Naive B cell (primary cell): Measurements from ENCODE around the gene GABRB1. TPM values are rescaled to one million over a fixed set of nuclear protein-coding genes. Genes with fewer than 3 reads are reported as not detected.

Experiments used
- ATAC-seq, 2 donors: fragments of 150-1000 bp; cut with Tn5 transposase; 2 replicates each; pipeline ENCODE4 v1.10.0; 2021; ENCODE audit warnings: low read depth in 2 of 2, mild to moderate bottlenecking in 2 of 2, moderate library complexity in 2 of 2
- DNase-seq: peaks from one replicate; pipeline ENCODE4 v3.0.0; 2022
- H3K27ac Mint-ChIP-seq, 6 donors: one replicate each; pipeline ENCODE4 v1.8.0; 2020 to 2022; ENCODE audit warnings: mild to moderate bottlenecking in 6 of 6, mixed read lengths in 6 of 6, moderate library complexity in 5 of 6, inconsistent platforms in 2 of 6
- H3K27me3 Mint-ChIP-seq, 3 donors: one replicate each; pipeline ENCODE4 v1.8.0; 2021 to 2022; ENCODE audit warnings: mixed read lengths in 3 of 3, mild to moderate bottlenecking in 1 of 3
- H3K36me3 Mint-ChIP-seq, 2 donors: one replicate each; pipeline ENCODE4 v1.8.0; 2020 to 2022; ENCODE audit warnings: mixed read lengths in 2 of 2, inconsistent platforms in 1 of 2, mild to moderate bottlenecking in 1 of 2
- H3K4me1 Mint-ChIP-seq, 3 donors: one replicate each; pipeline ENCODE4 v1.8.0; 2020 to 2022; ENCODE audit warnings: mixed read lengths in 3 of 3, inconsistent platforms in 1 of 3, mild to moderate bottlenecking in 1 of 3, moderate library complexity in 1 of 3
- H3K4me3 Mint-ChIP-seq, 8 donors: one replicate each; pipeline ENCODE4 v1.8.0; 2020 to 2022; ENCODE audit warnings: mild to moderate bottlenecking in 8 of 8, mixed read lengths in 8 of 8, moderate library complexity in 8 of 8, inconsistent platforms in 2 of 8
- H3K9me3 Mint-ChIP-seq, 7 donors: one replicate each; pipeline ENCODE4 v1.8.0; 2020 to 2022; ENCODE audit warnings: mixed read lengths in 7 of 7, mild to moderate bottlenecking in 5 of 7, inconsistent platforms in 2 of 7, moderate library complexity in 1 of 7
- polyA plus RNA-seq, 6 donors: library from polyadenylated mRNA; unstranded; fragments of 300-500 nt; fragmentation: Illumina TruSeq; gene quantifications; one replicate each; pipeline ENCODE4 v1.2.3, GENCODE V29; 2021; ENCODE audit warnings: low read depth in 6 of 6

GABRB1 gene
- polyA plus RNA-seq, 6 donors from 2014 or later = not detected

- Mint-ChIP-seq H3K4me1 (no peaks in the 10 kb centered on the region), H3K27ac (no peak overlapping the region), H3K9me3 (peaks cover 0 to 2% (median 0%) of the 10 kb centered on the region in 7 donors), H3K4me3 (no peak overlapping the region), H3K27me3 (peaks cover 0 to 4% (median 0%) of the 10 kb centered on the region in 3 donors), H3K36me3 (no peaks in the 10 kb centered on the region)
- no peak for ATAC-seq
- DNase-seq = no peak
These were observed 124.6 kb downstream of the GABRB1 start for GRCh38 chr4:47155919-47156318.

GRCh38 chr4:47160095-47160494 lies 128.7 kb downstream of the GABRB1 start:
- Mint-ChIP-seq H3K36me3 (no peaks in the 10 kb centered on the region), H3K9me3 (peaks cover 0 to 10% (median 1%) of the 10 kb centered on the region in 7 donors), H3K27me3 (no peaks in the 10 kb centered on the region), H3K4me3 (no peak overlapping the region), H3K27ac (no peak overlapping the region), H3K4me1 (no peaks in the 10 kb centered on the region)
- DNase-seq (no peak), ATAC-seq (no peak)

GRCh38 chr4:47167081-47168035 lies 136.0 kb downstream of the GABRB1 start:
- ATAC-seq = no peak
- H3K9me3 Mint-ChIP-seq = peaks cover 2 to 21% (median 4%) of the 10 kb centered on the region in 7 donors
- H3K4me1 Mint-ChIP-seq = no peaks in the 10 kb centered on the region
- no peaks in the 10 kb centered on the region for H3K27me3 Mint-ChIP-seq
- no peak overlapping the region for H3K27ac Mint-ChIP-seq
- no peak overlapping the region for H3K4me3 Mint-ChIP-seq
- no peak for DNase-seq
- H3K36me3 Mint-ChIP-seq = no peaks in the 10 kb centered on the region

- no peaks in the 10 kb centered on the region for H3K36me3 Mint-ChIP-seq
- H3K4me1 Mint-ChIP-seq = no peaks in the 10 kb centered on the region
- no peak for DNase-seq
- H3K27me3 Mint-ChIP-seq = peaks cover 0 to 10% (median 4%) of the 10 kb centered on the region in 3 donors
- no peak overlapping the region for H3K27ac Mint-ChIP-seq
- no peak overlapping the region for H3K4me3 Mint-ChIP-seq
- H3K9me3 Mint-ChIP-seq = peaks cover 0 to 6% (median 0%) of the 10 kb centered on the region in 7 donors
- no peak for ATAC-seq
These were observed 152.7 kb downstream of the GABRB1 start for GRCh38 chr4:47184083-47184482.

- no peak overlapping the region for H3K27ac Mint-ChIP-seq
- peaks cover 0 to 10% (median 4%) of the 10 kb centered on the region in 3 donors for H3K27me3 Mint-ChIP-seq
- H3K4me1 Mint-ChIP-seq = no peaks in the 10 kb centered on the region
- H3K9me3 Mint-ChIP-seq = peaks cover 0 to 6% (median 0%) of the 10 kb centered on the region in 7 donors
- DNase-seq (no peak), ATAC-seq (no peak)
- H3K4me3 Mint-ChIP-seq = no peak overlapping the region
- no peaks in the 10 kb centered on the region for H3K36me3 Mint-ChIP-seq
These were observed 154.4 kb downstream of the GABRB1 start for GRCh38 chr4:47185761-47186160.

- no peak for DNase-seq
- no peak for ATAC-seq
- Mint-ChIP-seq H3K27ac (no peak overlapping the region), H3K4me3 (no peak overlapping the region), H3K9me3 (no peaks in the 10 kb centered on the region), H3K4me1 (no peaks in the 10 kb centered on the region), H3K36me3 (no peaks in the 10 kb centered on the region), H3K27me3 (peaks cover 0 to 10% (median 4%) of the 10 kb centered on the region in 3 donors)
These were observed 156.2 kb downstream of the GABRB1 start for GRCh38 chr4:47187608-47188007.

GRCh38 chr4:47193179-47193578 lies 161.8 kb downstream of the GABRB1 start:
- H3K4me3 Mint-ChIP-seq = no peak overlapping the region

GRCh38 chr4:47194036-47194737 lies 162.8 kb downstream of the GABRB1 start:
- H3K36me3 Mint-ChIP-seq = no peaks in the 10 kb centered on the region
- DNase-seq = no peak

More at GRCh38 chr4:47193179-47193578, 161.8 kb downstream of the GABRB1 start:
- Mint-ChIP-seq H3K27me3 (no peaks in the 10 kb centered on the region), H3K27ac (no peak overlapping the region), H3K9me3 (peaks cover 0 to 4% (median 0%) of the 10 kb centered on the region in 7 donors), H3K36me3 (no peaks in the 10 kb centered on the region), H3K4me1 (no peaks in the 10 kb centered on the region)
- ATAC-seq (no peak), DNase-seq (no peak)

GRCh38 chr4:47195706-47196105 lies 164.3 kb downstream of the GABRB1 start:
- Mint-ChIP-seq H3K27me3 (no peaks in the 10 kb centered on the region), H3K4me1 (no peaks in the 10 kb centered on the region), H3K9me3 (peaks cover 0 to 4% (median 0%) of the 10 kb centered on the region in 7 donors), H3K36me3 (no peaks in the 10 kb centered on the region), H3K4me3 (no peak overlapping the region), H3K27ac (no peak overlapping the region)
- DNase-seq (no peak), ATAC-seq (no peak)

More at GRCh38 chr4:47194036-47194737, 162.8 kb downstream of the GABRB1 start:
- no peaks in the 10 kb centered on the region for H3K4me1 Mint-ChIP-seq
- no peak overlapping the region for H3K27ac Mint-ChIP-seq
- no peaks in the 10 kb centered on the region for H3K27me3 Mint-ChIP-seq
- H3K9me3 Mint-ChIP-seq = peaks cover 0 to 4% (median 0%) of the 10 kb centered on the region in 7 donors
- ATAC-seq = no peak
- H3K4me3 Mint-ChIP-seq = no peak overlapping the region

GRCh38 chr4:47198791-47199190 lies 167.4 kb downstream of the GABRB1 start:
- no peaks in the 10 kb centered on the region for H3K36me3 Mint-ChIP-seq
- no peaks in the 10 kb centered on the region for H3K4me1 Mint-ChIP-seq
- peaks cover 0 to 6% (median 2%) of the 10 kb centered on the region in 7 donors for H3K9me3 Mint-ChIP-seq
- no peak overlapping the region for H3K27ac Mint-ChIP-seq
- no peak for DNase-seq
- H3K27me3 Mint-ChIP-seq = peaks cover 0 to 8% (median 0%) of the 10 kb centered on the region in 3 donors
- no peak for ATAC-seq
- H3K4me3 Mint-ChIP-seq = no peak overlapping the region

GRCh38 chr4:47203593-47203992 lies 172.2 kb downstream of the GABRB1 start:
- H3K4me3 Mint-ChIP-seq = no peak overlapping the region
- H3K9me3 Mint-ChIP-seq = peaks cover 0 to 6% (median 2%) of the 10 kb centered on the region in 7 donors
- peaks cover 0 to 14% (median 9%) of the 10 kb centered on the region in 3 donors for H3K27me3 Mint-ChIP-seq
- no peak overlapping the region for H3K27ac Mint-ChIP-seq
- no peaks in the 10 kb centered on the region for H3K36me3 Mint-ChIP-seq
- H3K4me1 Mint-ChIP-seq = no peaks in the 10 kb centered on the region
- ATAC-seq = no peak
- no peak for DNase-seq

- peaks cover 0 to 3% (median 0%) of the 10 kb centered on the region in 7 donors for H3K9me3 Mint-ChIP-seq
These were observed 176.2 kb downstream of the GABRB1 start for GRCh38 chr4:47207555-47207954.

GRCh38 chr4:47209833-47210232 lies 178.5 kb downstream of the GABRB1 start:
- H3K27me3 Mint-ChIP-seq = peaks cover 0 to 10% (median 2%) of the 10 kb centered on the region in 3 donors
- H3K9me3 Mint-ChIP-seq = peaks cover 0 to 3% (median 0%) of the 10 kb centered on the region in 7 donors
- H3K36me3 Mint-ChIP-seq = no peaks in the 10 kb centered on the region
- H3K27ac Mint-ChIP-seq = no peak overlapping the region
- no peak overlapping the region for H3K4me3 Mint-ChIP-seq
- H3K4me1 Mint-ChIP-seq = no peaks in the 10 kb centered on the region
- no peak for ATAC-seq
- no peak for DNase-seq

More at GRCh38 chr4:47207555-47207954, 176.2 kb downstream of the GABRB1 start:
- ATAC-seq = no peak
- peaks cover 0 to 14% (median 14%) of the 10 kb centered on the region in 3 donors for H3K27me3 Mint-ChIP-seq
- no peak overlapping the region for H3K27ac Mint-ChIP-seq
- H3K4me3 Mint-ChIP-seq = no peak overlapping the region
- no peaks in the 10 kb centered on the region for H3K4me1 Mint-ChIP-seq
- H3K36me3 Mint-ChIP-seq = no peaks in the 10 kb centered on the region
- no peak for DNase-seq
